Spleen (tissue), 11 donors: ENCODE measurements around the gene FKBP9. TPM values are rescaled to one million over a fixed set of nuclear protein-coding genes. Genes with fewer than 3 reads are reported as not detected.

Experiments used
- DNase-seq: peaks from one replicate; pipeline ENCODE4 v3.0.0-alpha.2; 2020
- H3K27ac ChIP-seq, 8 donors: fragments of 200-600 bp; sonication (generic) in 7 of 8; 1 replicate in 4 of 8; 2 replicates in 4 of 8; pipeline versions ENCODE4 v1.5.0 to v1.8.0; 2016 to 2021; ENCODE audit warnings: inconsistent platforms in 4 of 8, mild to moderate bottlenecking in 4 of 8, moderate library complexity in 1 of 8
- H3K27me3 ChIP-seq, 7 donors: fragments of 200-600 bp; sonication (generic) in 6 of 7; replicated peaks in 1 of 7; 1 replicate in 4 of 7; 2 replicates in 3 of 7; pipeline versions ENCODE4 v1.5.0 to v1.8.0; 2016 to 2021; ENCODE audit warnings: inconsistent platforms in 3 of 7, mild to moderate bottlenecking in 1 of 7
- H3K36me3 ChIP-seq, 6 donors: fragments of 200-600 bp; sonication (generic) in 5 of 6; 1 replicate in 4 of 6; 2 replicates in 2 of 6; pipeline versions ENCODE4 v1.5.0 to v1.8.0; 2016 to 2021; ENCODE audit warnings: inconsistent platforms in 2 of 6
- H3K4me1 ChIP-seq, 6 donors: fragments of 200-600 bp; sonication (generic) in 5 of 6; 1 replicate in 3 of 6; 2 replicates in 3 of 6; pipeline versions ENCODE4 v1.5.0 to v1.8.0; 2016 to 2021; ENCODE audit warnings: inconsistent platforms in 3 of 6
- H3K4me3 ChIP-seq, 8 donors: fragments of 200-600 bp; sonication (generic) in 7 of 8; 1 replicate in 4 of 8; 2 replicates in 4 of 8; pipeline versions ENCODE4 v1.5.0 to v1.8.0; 2016 to 2021; ENCODE audit warnings: inconsistent platforms in 4 of 8, mild to moderate bottlenecking in 4 of 8, moderate library complexity in 2 of 8
- H3K9me3 ChIP-seq, 8 donors: fragments of 200-600 bp; sonication (generic) in 7 of 8; 1 replicate in 4 of 8; 2 replicates in 4 of 8; pipeline versions ENCODE4 v1.5.0 to v1.8.0; 2016 to 2021; ENCODE audit warnings: inconsistent platforms in 4 of 8
- CTCF ChIP-seq, 11 experiments: fragments of 200-600 bp in 7 of 11; fragments of 450-650 bp in 4 of 11; sonication (generic) in 4 of 11; IDR thresholded peaks in 8 of 11; conservative IDR thresholded peaks in 3 of 11; 1 replicate in 7 of 11; 2 replicates in 4 of 11; pipeline versions ENCODE4 v1.4.0 to v1.8.0; 2016 to 2021; ENCODE audit warnings: antibody characterized with exemption in 11 of 11, inconsistent platforms in 4 of 11, mild to moderate bottlenecking in 1 of 11
- POLR2A ChIP-seq, 3 donors: fragments of 450-650 bp; IDR thresholded peaks; one replicate each; pipeline ENCODE4 v1.5.1; 2017; ENCODE audit warnings: antibody characterized with exemption in 3 of 3, mild to moderate bottlenecking in 1 of 3
- POLR2AphosphoS5 ChIP-seq, 3 donors: sonication (generic); formaldehyde crosslinking; IDR thresholded peaks; one replicate each; pipeline ENCODE4 v1.5.1; 2017; ENCODE audit warnings: antibody characterized with exemption in 3 of 3
- WGBS, 5 donors: extraction: QIAGEN DNeasy Blood & Tissue Kit in 3 of 5; methylation state at CpG; one replicate each; pipeline versions ENCODE4 v1.1.5 to v1.1.7; 2013 to 2018; 5-methylcytosine and 5-hydroxymethylcytosine counted together
- intact Hi-C: fragments of 100-400 bp; cut with DNase I; formaldehyde crosslinking; loops from one replicate; pipeline ENCODE4 v1.15.0; 2023; ENCODE audit warnings: low total_unique reads
- polyA plus RNA-seq, 3 donors: library from polyadenylated mRNA; stranded (reverse); fragments of 200-250 nt; gene quantifications; one replicate each; pipeline ENCODE4 v1.2.1, GENCODE V29; 2013
- total RNA-seq, 7 donors: library from RNA; depleted of rRNA in 3 of 7; stranded (reverse); fragments of >200 nt in 3 of 7; fragmentation: NEBNext Ultra II Directional in 4 of 7; extraction: Animal tissue kit (Norgen Biotek cat#: 25700) in 4 of 7; gene quantifications; one replicate each; pipeline versions ENCODE4 v1.1.0 to v1.2.1, GENCODE V29; 2016 to 2021
- donor health status: healthy with polysubstance abuse.
- donor health status: DM: no; HTN: no; CAD: no; lungs with moderate emphysema.
- donor health status: DM: no; HTN: no; CAD: no.
- donor health status: Bipolar disorder and iron deficiency.
- donor health status: healthy.
- donor health status: DM: no; HTN: no; CAD: no.
- donor health status: DM: yes; HTN: yes; CAD: no.

The FKBP9 gene
- total and polyA plus RNA-seq, 10 donors = 3.7 to 83.1 (median 54.4) TPM

DNA sequence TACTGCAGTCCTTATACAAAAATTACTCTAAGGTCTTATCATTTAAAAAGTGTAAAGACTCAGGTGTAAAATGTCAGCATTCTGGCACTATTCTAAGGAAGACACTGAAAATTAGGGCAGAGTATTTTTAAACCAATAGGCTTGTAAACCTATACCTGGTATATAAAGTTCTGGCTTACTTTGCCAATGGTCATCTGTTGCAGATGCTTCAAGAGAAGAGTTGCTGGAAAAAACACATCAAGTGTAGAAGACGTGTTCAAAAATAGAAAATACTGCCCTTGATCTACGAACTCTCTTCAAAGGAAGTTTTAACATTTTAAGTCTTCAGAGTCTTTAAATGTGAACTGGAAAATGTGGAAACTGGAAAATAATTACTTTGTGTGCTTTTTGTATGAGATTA lies 81.4 kb downstream of the FKBP9 start:
- TF ChIP-seq CTCF (IDR thresholded peaks at IDR 0.05 in 8 of 11, conservative IDR thresholded peaks at IDR 0.05 in 3 of 11) (no peak), POLR2AphosphoS5 (IDR thresholded peaks at IDR 0.05) (no peak), POLR2A (IDR thresholded peaks at IDR 0.05) (no peak)
- H3K4me3 ChIP-seq = peak overlapping the region in 2 of 8 donors; percentile 49 to 70
- no peaks in the 10 kb centered on the region for H3K27me3 ChIP-seq
- H3K27ac ChIP-seq = peak overlapping the region in 6 of 8 donors; percentile 60 to 85 (median 82)
- no peaks in the 10 kb centered on the region for H3K9me3 ChIP-seq
- peaks cover 0 to 22% (median 3%) of the 10 kb centered on the region in 6 donors for H3K36me3 ChIP-seq
- no peak for DNase-seq
- H3K4me1 ChIP-seq = peaks cover 30 to 78% (median 53%) of the 10 kb centered on the region in 6 donors
- intact Hi-C loops = no loop called here
- 16 to 45% (median 33%) methylated on average over 2 of the region's 2 CpGs for WGBS, 5 donors

DNA sequence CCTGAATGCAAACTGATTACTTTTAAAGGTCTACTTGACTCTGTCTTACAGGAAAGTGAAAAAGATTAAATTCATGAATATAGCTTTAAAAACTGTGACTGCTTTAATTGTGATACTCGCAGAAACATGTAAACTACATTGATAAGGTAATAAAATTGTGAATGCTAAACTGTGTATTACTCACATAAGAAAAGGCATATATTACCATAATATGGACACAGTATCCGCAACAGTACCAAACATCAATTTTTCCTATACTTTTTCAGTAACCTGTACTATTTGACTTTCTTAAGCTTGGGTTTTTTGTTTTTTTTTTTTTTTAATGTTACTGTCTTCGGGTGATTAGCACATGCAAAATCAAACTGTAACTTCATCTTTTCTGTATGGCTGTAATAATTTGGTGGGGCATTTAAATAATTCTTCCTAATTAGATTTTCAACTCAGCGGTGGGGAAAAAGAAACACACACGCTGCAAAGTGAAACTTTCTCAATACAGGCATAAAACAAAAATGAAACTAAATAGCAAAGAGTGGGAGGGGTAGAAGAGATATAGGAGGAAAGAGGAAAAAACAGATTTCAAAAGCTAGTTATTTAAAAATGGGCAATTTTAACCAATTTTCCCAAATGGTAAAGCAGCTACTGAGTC lies 82.1 kb downstream of the FKBP9 start:
- peak overlapping the region; percentile 60 to 85 (median 80) for H3K27ac ChIP-seq
- no peak for DNase-seq
- intact Hi-C loops = no loop called here
- H3K4me1 ChIP-seq = peaks cover 30 to 86% (median 56%) of the 10 kb centered on the region in 6 donors
- H3K36me3 ChIP-seq = peaks cover 0 to 15% (median 3%) of the 10 kb centered on the region in 6 donors
- peak overlapping the region; percentile 33 to 70 (median 37) for H3K4me3 ChIP-seq
- no peaks in the 10 kb centered on the region for H3K27me3 ChIP-seq
- 4 to 16% (median 14%) methylated on average over 5 of the region's 5 CpGs for WGBS, 5 donors
- H3K9me3 ChIP-seq = no peaks in the 10 kb centered on the region
- no peak for TF ChIP-seq POLR2A (IDR thresholded peaks at IDR 0.05)
- no peak for TF ChIP-seq POLR2AphosphoS5 (IDR thresholded peaks at IDR 0.05)
- TF ChIP-seq CTCF (IDR thresholded peaks at IDR 0.05 in 8 of 11, conservative IDR thresholded peaks at IDR 0.05 in 3 of 11) = no peak

GRCh38 chr7:33039903-33040292 lies 82.7 kb downstream of the FKBP9 start:
- no peak for TF ChIP-seq POLR2A (IDR thresholded peaks at IDR 0.05)
- TF ChIP-seq POLR2AphosphoS5 (IDR thresholded peaks at IDR 0.05) = no peak
- no peak for TF ChIP-seq CTCF (IDR thresholded peaks at IDR 0.05 in 8 of 11, conservative IDR thresholded peaks at IDR 0.05 in 3 of 11)
- H3K27ac ChIP-seq = peak overlapping the region; percentile 60 to 85 (median 80)

DNA sequence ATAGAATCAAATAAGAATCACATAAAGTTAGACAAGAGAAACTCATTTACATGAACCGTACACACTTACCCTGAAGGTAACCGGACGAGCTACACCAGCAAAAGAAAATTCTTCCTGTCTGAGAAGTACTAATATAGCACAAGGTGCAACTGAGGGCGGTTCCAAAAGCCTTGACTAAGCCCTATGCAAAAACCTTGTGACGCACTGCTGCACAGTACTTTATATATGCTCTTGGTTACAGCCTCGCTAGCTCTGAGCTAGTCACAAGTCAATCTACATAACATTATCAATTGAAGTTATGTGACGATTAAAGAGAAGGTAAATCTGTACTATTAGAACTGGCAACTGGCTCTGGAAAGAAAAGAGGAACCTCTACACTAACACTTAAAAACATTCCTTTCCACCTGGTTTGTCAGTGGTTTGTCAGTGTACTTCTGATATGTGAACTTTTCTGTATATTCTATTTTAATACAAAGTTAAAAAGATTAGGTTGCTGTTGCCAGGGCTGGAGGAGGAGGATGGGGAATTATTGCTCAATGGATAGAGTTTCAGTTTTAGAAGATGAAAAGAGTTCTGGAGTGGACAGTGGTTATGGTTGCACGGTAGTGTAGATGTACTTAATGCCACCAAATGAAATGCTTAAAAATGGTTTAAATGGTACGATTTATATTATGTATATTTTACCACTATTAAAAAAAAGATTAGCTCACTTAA lies 83.7 kb downstream of the FKBP9 start:
- WGBS, 5 donors = 10 to 20% (median 13%) methylated on average over 9 of the region's 9 CpGs
- intact Hi-C loops = no loop called here
- Histone ChIP-seq H3K36me3 (no peaks in the 10 kb centered on the region), H3K27ac (peak overlapping the region; percentile 60 to 85 (median 80)), H3K4me3 (peak overlapping the region in 7 of 8 donors; percentile 9 to 70 (median 37)), H3K9me3 (no peaks in the 10 kb centered on the region), H3K4me1 (peaks cover 37 to 98% (median 64%) of the 10 kb centered on the region in 6 donors), H3K27me3 (no peaks in the 10 kb centered on the region)
- TF ChIP-seq POLR2AphosphoS5 (IDR thresholded peaks at IDR 0.05) = peak in 1 of 3 donors; percentile 94
- peak in 1 of 3 donors; percentile 21 for TF ChIP-seq POLR2A (IDR thresholded peaks at IDR 0.05)
- TF ChIP-seq CTCF (IDR thresholded peaks at IDR 0.05 in 8 of 11, conservative IDR thresholded peaks at IDR 0.05 in 3 of 11) = no peak
- DNase-seq = no peak

More at GRCh38 chr7:33039903-33040292, 82.7 kb downstream of the FKBP9 start:
- H3K36me3 ChIP-seq = peaks cover 0 to 9% (median under 1%) of the 10 kb centered on the region in 6 donors
- intact Hi-C loops = no loop called here
- peak overlapping the region; percentile 33 to 70 (median 37) for H3K4me3 ChIP-seq
- H3K4me1 ChIP-seq = peaks cover 33 to 91% (median 59%) of the 10 kb centered on the region in 6 donors
- no peak for DNase-seq
- no peaks in the 10 kb centered on the region for H3K9me3 ChIP-seq
- H3K27me3 ChIP-seq = no peaks in the 10 kb centered on the region
- 30 to 69% (median 54%) methylated on average over 1 of the region's 1 CpG for WGBS, 5 donors
